ENCODE results near the gene TMEM214. TPM values are rescaled to one million over a fixed set of nuclear protein-coding genes. Genes with fewer than 3 reads are reported as not detected.

Gene TMEM214
- total RNA-seq = 10 to 100 TPM; 18.2 to 36.2 TPM
- 10 to 100 TPM; 44.0 to 60.3 TPM for polyA plus RNA-seq (ENCODE audit: insufficient read length in 2 of 2)
- long read RNA-seq, donor 1, partial matches to known transcripts = 18 of 26 reads
- long read RNA-seq, donor 1, other reads (novel, unspliced or antisense) = 0 of 26 reads
- long read RNA-seq, donor 2, partial matches to known transcripts = 0 of 1 reads
- long read RNA-seq, donor 2, other reads (novel, unspliced or antisense) = 0 of 1 reads
- long read RNA-seq, donor 3, partial matches to known transcripts = 8 of 17 reads
- long read RNA-seq, donor 3, other reads (novel, unspliced or antisense) = 0 of 17 reads
- long read RNA-seq, donor 4, partial matches to known transcripts = 0 of 11 reads
- long read RNA-seq, donor 4, other reads (novel, unspliced or antisense) = 0 of 11 reads

GRCh38 chr2:27032495-27033252, at the start of gene TMEM214:
Gene TMEM214, plus strand, starts transcription at chr2:27032965. Its CDS starts 51 bp downstream, at chr2:27033016.
- H3K36me3 ChIP-seq (ENCODE audit: control insufficient read depth, insufficient read depth, low read length) = peaks cover 35% of the 10 kb centered on the region
- no peaks in the 10 kb centered on the region for H3K27me3 ChIP-seq (ENCODE audit: control insufficient read depth, insufficient read depth, low read length)
- H3K27ac ChIP-seq (ENCODE audit: low read depth, low read length) = peak within 1 kb of the TSS; percentile 36
- peak; percentile 57 to 95 (median 77) for DNase-seq (ENCODE audit: low read depth in 4 of 6, low spot score in 6 of 6)
- peaks cover 15% of the 10 kb centered on the region for H3K4me1 ChIP-seq (ENCODE audit: control insufficient read depth, insufficient read depth, low read length)
- no peaks in the 10 kb centered on the region for H3K9me3 ChIP-seq (ENCODE audit: control insufficient read depth, insufficient read depth, low read length)
- H3K4me3 ChIP-seq (ENCODE audit: low read depth, low read length) = peak within 1 kb of the TSS; percentile 87
- WGBS (ENCODE audit: insufficient coverage) = under 1% methylated on average over 71 of the region's 76 CpGs

GRCh38 chr2:26983746-26984145, 49.0 kb upstream of the TMEM214 start:
- no peak overlapping the region for H3K4me3 ChIP-seq (ENCODE audit: low read depth, low read length)
- DNase-seq (ENCODE audit: low read depth in 4 of 6, low spot score in 6 of 6) = no peak
- H3K36me3 ChIP-seq (ENCODE audit: control insufficient read depth, insufficient read depth, low read length) = no peaks in the 10 kb centered on the region
- H3K9me3 ChIP-seq (ENCODE audit: control insufficient read depth, insufficient read depth, low read length) = no peaks in the 10 kb centered on the region
- no peaks in the 10 kb centered on the region for H3K27me3 ChIP-seq (ENCODE audit: control insufficient read depth, insufficient read depth, low read length)
- WGBS (ENCODE audit: insufficient coverage) = no CpG with 5 or more reads among the region's 3 CpGs
- H3K4me1 ChIP-seq (ENCODE audit: control insufficient read depth, insufficient read depth, low read length) = peaks cover 7% of the 10 kb centered on the region
- no peak overlapping the region for H3K27ac ChIP-seq (ENCODE audit: low read depth, low read length)

GRCh38 chr2:26985807-26986206, 47.0 kb upstream of the TMEM214 start:
- H3K27me3 ChIP-seq (ENCODE audit: control insufficient read depth, insufficient read depth, low read length) = no peaks in the 10 kb centered on the region
- H3K36me3 ChIP-seq (ENCODE audit: control insufficient read depth, insufficient read depth, low read length) = peaks cover 3% of the 10 kb centered on the region
- H3K4me3 ChIP-seq (ENCODE audit: low read depth, low read length) = no peak overlapping the region
- H3K9me3 ChIP-seq (ENCODE audit: control insufficient read depth, insufficient read depth, low read length) = no peaks in the 10 kb centered on the region
- DNase-seq (ENCODE audit: low read depth in 4 of 6, low spot score in 6 of 6) = no peak
- no peak overlapping the region for H3K27ac ChIP-seq (ENCODE audit: low read depth, low read length)
- H3K4me1 ChIP-seq (ENCODE audit: control insufficient read depth, insufficient read depth, low read length) = peaks cover 7% of the 10 kb centered on the region
- WGBS (ENCODE audit: insufficient coverage) = 98% methylated on average over 4 of the region's 4 CpGs

- no peak for DNase-seq (ENCODE audit: low read depth in 4 of 6, low spot score in 6 of 6)
- WGBS (ENCODE audit: insufficient coverage) = 78% methylated on average over 3 of the region's 5 CpGs
- H3K9me3 ChIP-seq (ENCODE audit: control insufficient read depth, insufficient read depth, low read length) = no peaks in the 10 kb centered on the region
- no peak overlapping the region for H3K27ac ChIP-seq (ENCODE audit: low read depth, low read length)
- H3K36me3 ChIP-seq (ENCODE audit: control insufficient read depth, insufficient read depth, low read length) = peaks cover 3% of the 10 kb centered on the region
- no peaks in the 10 kb centered on the region for H3K27me3 ChIP-seq (ENCODE audit: control insufficient read depth, insufficient read depth, low read length)
- H3K4me3 ChIP-seq (ENCODE audit: low read depth, low read length) = no peak overlapping the region
- H3K4me1 ChIP-seq (ENCODE audit: control insufficient read depth, insufficient read depth, low read length) = peaks cover 1% of the 10 kb centered on the region
These were observed 46.2 kb upstream of the TMEM214 start for GRCh38 chr2:26986576-26986975.

GRCh38 chr2:26988058-26988860, 44.5 kb upstream of the TMEM214 start:
- 70% methylated on average over 3 of the region's 4 CpGs for WGBS (ENCODE audit: insufficient coverage)
- no peaks in the 10 kb centered on the region for H3K4me1 ChIP-seq (ENCODE audit: control insufficient read depth, insufficient read depth, low read length)
- H3K9me3 ChIP-seq (ENCODE audit: control insufficient read depth, insufficient read depth, low read length) = no peaks in the 10 kb centered on the region
- H3K27ac ChIP-seq (ENCODE audit: low read depth, low read length) = no peak overlapping the region
- H3K27me3 ChIP-seq (ENCODE audit: control insufficient read depth, insufficient read depth, low read length) = no peaks in the 10 kb centered on the region
- no peak for DNase-seq (ENCODE audit: low read depth in 4 of 6, low spot score in 6 of 6)
- H3K4me3 ChIP-seq (ENCODE audit: low read depth, low read length) = no peak overlapping the region
- peaks cover 3% of the 10 kb centered on the region for H3K36me3 ChIP-seq (ENCODE audit: control insufficient read depth, insufficient read depth, low read length)

- no peaks in the 10 kb centered on the region for H3K9me3 ChIP-seq (ENCODE audit: control insufficient read depth, insufficient read depth, low read length)
These were observed 43.6 kb upstream of the TMEM214 start for GRCh38 chr2:26989156-26989555.

GRCh38 chr2:26991717-26992116, 41.0 kb upstream of the TMEM214 start:
- no peak overlapping the region for H3K4me3 ChIP-seq (ENCODE audit: low read depth, low read length)
- WGBS (ENCODE audit: insufficient coverage) = 97% methylated on average over 3 of the region's 5 CpGs
- no peaks in the 10 kb centered on the region for H3K27me3 ChIP-seq (ENCODE audit: control insufficient read depth, insufficient read depth, low read length)
- no peak for DNase-seq (ENCODE audit: low read depth in 4 of 6, low spot score in 6 of 6)
- H3K27ac ChIP-seq (ENCODE audit: low read depth, low read length) = no peak overlapping the region
- H3K4me1 ChIP-seq (ENCODE audit: control insufficient read depth, insufficient read depth, low read length) = no peaks in the 10 kb centered on the region
- no peaks in the 10 kb centered on the region for H3K9me3 ChIP-seq (ENCODE audit: control insufficient read depth, insufficient read depth, low read length)
- H3K36me3 ChIP-seq (ENCODE audit: control insufficient read depth, insufficient read depth, low read length) = peaks cover 3% of the 10 kb centered on the region

More at GRCh38 chr2:26989156-26989555, 43.6 kb upstream of the TMEM214 start:
- DNase-seq (ENCODE audit: low read depth in 4 of 6, low spot score in 6 of 6) = no peak
- H3K27me3 ChIP-seq (ENCODE audit: control insufficient read depth, insufficient read depth, low read length) = no peaks in the 10 kb centered on the region
- no peaks in the 10 kb centered on the region for H3K4me1 ChIP-seq (ENCODE audit: control insufficient read depth, insufficient read depth, low read length)
- H3K36me3 ChIP-seq (ENCODE audit: control insufficient read depth, insufficient read depth, low read length) = peaks cover 3% of the 10 kb centered on the region
- no peak overlapping the region for H3K27ac ChIP-seq (ENCODE audit: low read depth, low read length)
- H3K4me3 ChIP-seq (ENCODE audit: low read depth, low read length) = no peak overlapping the region
- WGBS (ENCODE audit: insufficient coverage) = 85% methylated on average over 7 of the region's 8 CpGs

- WGBS (ENCODE audit: insufficient coverage) = no CpG with 5 or more reads among the region's 1 CpG
- H3K4me1 ChIP-seq (ENCODE audit: control insufficient read depth, insufficient read depth, low read length) = no peaks in the 10 kb centered on the region
- no peaks in the 10 kb centered on the region for H3K27me3 ChIP-seq (ENCODE audit: control insufficient read depth, insufficient read depth, low read length)
- DNase-seq (ENCODE audit: low read depth in 4 of 6, low spot score in 6 of 6) = no peak
- peaks cover 3% of the 10 kb centered on the region for H3K36me3 ChIP-seq (ENCODE audit: control insufficient read depth, insufficient read depth, low read length)
- H3K4me3 ChIP-seq (ENCODE audit: low read depth, low read length) = no peak overlapping the region
- H3K27ac ChIP-seq (ENCODE audit: low read depth, low read length) = no peak overlapping the region
- H3K9me3 ChIP-seq (ENCODE audit: control insufficient read depth, insufficient read depth, low read length) = no peaks in the 10 kb centered on the region
These were observed 39.0 kb upstream of the TMEM214 start for GRCh38 chr2:26993768-26994167.

GRCh38 chr2:26994983-26995382, 37.8 kb upstream of the TMEM214 start:
- no peak overlapping the region for H3K4me3 ChIP-seq (ENCODE audit: low read depth, low read length)
- DNase-seq (ENCODE audit: low read depth in 4 of 6, low spot score in 6 of 6) = no peak
- H3K9me3 ChIP-seq (ENCODE audit: control insufficient read depth, insufficient read depth, low read length) = no peaks in the 10 kb centered on the region
- peaks cover 1% of the 10 kb centered on the region for H3K36me3 ChIP-seq (ENCODE audit: control insufficient read depth, insufficient read depth, low read length)
- H3K27me3 ChIP-seq (ENCODE audit: control insufficient read depth, insufficient read depth, low read length) = no peaks in the 10 kb centered on the region
- H3K27ac ChIP-seq (ENCODE audit: low read depth, low read length) = no peak overlapping the region
- no peaks in the 10 kb centered on the region for H3K4me1 ChIP-seq (ENCODE audit: control insufficient read depth, insufficient read depth, low read length)
- WGBS (ENCODE audit: insufficient coverage) = no CpG with 5 or more reads among the region's 1 CpG
